HG03378 (cell line): ENCODE data around the gene AGXT.

Experiments used
- ATAC-seq: cut with Tn5 transposase; IDR thresholded peaks from one replicate; pipeline ENCODE4 v1.9.1; 2021; ENCODE audit warnings: mild to moderate bottlenecking, moderate library complexity; ENCODE audit not compliant: unreplicated experiment

AGXT gene

GRCh38 chr2:240896394-240896793 is 27.8 kb downstream of the AGXT start:
- no peak for ATAC-seq

- no peak for ATAC-seq
Observed at GRCh38 chr2:240896871-240897692, 28.5 kb downstream of the AGXT start.

- ATAC-seq = no peak
Observed at GRCh38 chr2:240898108-240898730, 29.6 kb downstream of the AGXT start.

GRCh38 chr2:240898731-240899467 is 30.3 kb downstream of the AGXT start:
- no peak for ATAC-seq

- ATAC-seq = no peak
Observed at GRCh38 chr2:240899468-240899865, 30.8 kb downstream of the AGXT start.

GRCh38 chr2:240900141-240900860 is 31.7 kb downstream of the AGXT start:
- ATAC-seq = no peak

GRCh38 chr2:240901986-240902614 is 33.5 kb downstream of the AGXT start:
- no peak for ATAC-seq

- no peak for ATAC-seq
Observed at GRCh38 chr2:240902615-240903041, 34.0 kb downstream of the AGXT start.

- no peak for ATAC-seq
Observed at GRCh38 chr2:240903191-240904060, 34.8 kb downstream of the AGXT start.

- no peak for ATAC-seq
Observed at GRCh38 chr2:240904216-240905175, 35.9 kb downstream of the AGXT start.

GRCh38 chr2:240905176-240905781 is 36.7 kb downstream of the AGXT start:
- ATAC-seq = no peak

- ATAC-seq = no peak
Observed at GRCh38 chr2:240906141-240906910, 37.7 kb downstream of the AGXT start, which contains the start of gene CROCC2. Gene CROCC2, plus strand, starts transcription at chr2:240906336. Its CDS starts 178 bp downstream, at chr2:240906514.

GRCh38 chr2:240906911-240907590 is 38.4 kb downstream of the AGXT start:
- no peak for ATAC-seq

- no peak for ATAC-seq
Observed at GRCh38 chr2:240909216-240909974, 40.8 kb downstream of the AGXT start.

- no peak for ATAC-seq
Observed at GRCh38 chr2:240911641-240912265, 43.1 kb downstream of the AGXT start.
